OCI-LY1 (cell line): Measurements from ENCODE around the gene ACO2.

ENCODE experiments used
- H2AFZ ChIP-seq: fragments of 200-600 bp; sonication (generic), shearing (Covaris generic); 2 replicates; pipeline ENCODE4 v1.6.0; 2014; ENCODE audit warnings: antibody characterized with exemption, mild to moderate bottlenecking, low read length
- H3F3A ChIP-seq: fragments of 200-600 bp; sonication (generic), shearing (Covaris generic); 2 replicates; pipeline ENCODE4 v1.6.0; 2014; ENCODE audit warnings: mild to moderate bottlenecking, antibody characterized with exemption, low read length, moderate library complexity; ENCODE audit not compliant: insufficient read depth
- H3K27ac ChIP-seq: fragments of 200-600 bp; sonication (generic); 2 replicates; pipeline ENCODE4 v1.5.1; 2014; ENCODE audit warnings: low read length, mixed run types, mild to moderate bottlenecking, low read depth; ENCODE audit not compliant: poor library complexity, severe bottlenecking
- H3K27me3 ChIP-seq: fragments of 200-600 bp; sonication (generic); 2 replicates; pipeline ENCODE4 v1.6.0; 2014; ENCODE audit warnings: antibody characterized with exemption, mild to moderate bottlenecking, low read length, moderate library complexity; ENCODE audit not compliant: insufficient read depth
- H3K36me3 ChIP-seq: fragments of 200-600 bp; sonication (generic); 2 replicates; pipeline ENCODE4 v1.6.1; 2014; ENCODE audit warnings: mild to moderate bottlenecking, antibody characterized with exemption, low read length, moderate library complexity, mixed read lengths; ENCODE audit not compliant: insufficient read depth
- H3K4me1 ChIP-seq: fragments of 200-600 bp; sonication (generic); 2 replicates; pipeline ENCODE4 v1.5.1; 2014; ENCODE audit warnings: mild to moderate bottlenecking, low read length, moderate library complexity; ENCODE audit not compliant: insufficient read depth, severe bottlenecking
- H3K4me2 ChIP-seq: fragments of 200-600 bp; sonication (generic), shearing (Covaris generic); 2 replicates; pipeline ENCODE4 v1.6.1; 2014; ENCODE audit warnings: low read length
- H3K4me3 ChIP-seq: fragments of 200-600 bp; sonication (generic); 2 replicates; pipeline ENCODE4 v1.5.1; 2014; ENCODE audit warnings: low read length, low read depth, mild to moderate bottlenecking, mixed read lengths; ENCODE audit not compliant: poor library complexity, severe bottlenecking
- H3K79me2 ChIP-seq: fragments of 200-600 bp; shearing (Covaris generic); 2 replicates; pipeline ENCODE4 v1.6.1; 2016; ENCODE audit warnings: mixed run types, low read length, mixed read lengths; ENCODE audit not compliant: insufficient read depth
- H3K9ac ChIP-seq: fragments of 200-600 bp; sonication (generic), shearing (Covaris generic); 2 replicates; pipeline ENCODE4 v1.6.1; 2014; ENCODE audit warnings: mild to moderate bottlenecking, low read length, mixed read lengths
- H3K9me2 ChIP-seq: fragments of 200-600 bp; sonication (generic), shearing (Covaris generic); 2 replicates; pipeline ENCODE4 v1.6.1; 2014; ENCODE audit warnings: low read depth, mild to moderate bottlenecking, low read length, mixed read lengths
- H3K9me3 ChIP-seq: fragments of 200-600 bp; shearing (Covaris generic); 2 replicates; pipeline ENCODE4 v1.6.1; 2014; ENCODE audit warnings: low read length, mixed read lengths
- H4K20me1 ChIP-seq: fragments of 200-600 bp; sonication (generic), shearing (Covaris generic); 2 replicates; pipeline ENCODE4 v1.6.0; 2016; ENCODE audit warnings: mild to moderate bottlenecking, low read length; ENCODE audit not compliant: insufficient read depth
- EZH2 ChIP-seq: fragments of 200-600 bp; sonication (generic), shearing (Covaris generic); IDR thresholded peaks from 2 replicates; pipeline ENCODE4 v1.8.0; 2017; ENCODE audit warnings: borderline replicate concordance, mixed run types, mild to moderate bottlenecking, antibody characterized with exemption, low read length, moderate library complexity, mixed read lengths
- TF ChIP-seq, protein P1 (sequence below): fragments of 200-600 bp; sonication (generic), shearing (Covaris generic); IDR thresholded peaks from 2 replicates; pipeline ENCODE4 v1.5.1; 2017; ENCODE audit warnings: mild to moderate bottlenecking, antibody characterized with exemption, low read length, moderate library complexity, mixed read lengths

ACO2 gene

DNA sequence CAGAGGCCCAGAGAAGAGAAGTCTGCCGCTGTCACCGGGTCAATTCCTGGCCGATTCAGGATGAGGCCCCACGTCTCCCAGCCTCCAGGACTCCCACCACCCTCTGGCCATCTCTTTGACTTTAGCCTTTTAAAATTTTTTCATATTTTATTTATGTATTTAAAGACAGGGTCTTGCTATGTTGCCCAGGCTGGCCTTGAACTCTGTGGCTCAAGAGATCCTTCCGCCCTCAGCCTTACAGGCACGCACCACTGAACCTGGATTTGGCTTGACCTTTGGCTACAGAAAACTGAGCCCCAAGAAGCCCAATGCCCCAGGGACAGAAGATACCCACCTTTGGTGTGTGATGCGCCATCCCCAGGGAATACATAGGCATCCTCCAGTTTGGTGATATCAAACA lies 71.4 kb downstream of the ACO2 start:
- Histone ChIP-seq H3K4me3 (no peak overlapping the region), H3K4me2 (no peak overlapping the region)
- TF ChIP-seq, protein P1, sequence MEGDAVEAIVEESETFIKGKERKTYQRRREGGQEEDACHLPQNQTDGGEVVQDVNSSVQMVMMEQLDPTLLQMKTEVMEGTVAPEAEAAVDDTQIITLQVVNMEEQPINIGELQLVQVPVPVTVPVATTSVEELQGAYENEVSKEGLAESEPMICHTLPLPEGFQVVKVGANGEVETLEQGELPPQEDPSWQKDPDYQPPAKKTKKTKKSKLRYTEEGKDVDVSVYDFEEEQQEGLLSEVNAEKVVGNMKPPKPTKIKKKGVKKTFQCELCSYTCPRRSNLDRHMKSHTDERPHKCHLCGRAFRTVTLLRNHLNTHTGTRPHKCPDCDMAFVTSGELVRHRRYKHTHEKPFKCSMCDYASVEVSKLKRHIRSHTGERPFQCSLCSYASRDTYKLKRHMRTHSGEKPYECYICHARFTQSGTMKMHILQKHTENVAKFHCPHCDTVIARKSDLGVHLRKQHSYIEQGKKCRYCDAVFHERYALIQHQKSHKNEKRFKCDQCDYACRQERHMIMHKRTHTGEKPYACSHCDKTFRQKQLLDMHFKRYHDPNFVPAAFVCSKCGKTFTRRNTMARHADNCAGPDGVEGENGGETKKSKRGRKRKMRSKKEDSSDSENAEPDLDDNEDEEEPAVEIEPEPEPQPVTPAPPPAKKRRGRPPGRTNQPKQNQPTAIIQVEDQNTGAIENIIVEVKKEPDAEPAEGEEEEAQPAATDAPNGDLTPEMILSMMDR: no peak
- no peak for TF ChIP-seq EZH2

DNA sequence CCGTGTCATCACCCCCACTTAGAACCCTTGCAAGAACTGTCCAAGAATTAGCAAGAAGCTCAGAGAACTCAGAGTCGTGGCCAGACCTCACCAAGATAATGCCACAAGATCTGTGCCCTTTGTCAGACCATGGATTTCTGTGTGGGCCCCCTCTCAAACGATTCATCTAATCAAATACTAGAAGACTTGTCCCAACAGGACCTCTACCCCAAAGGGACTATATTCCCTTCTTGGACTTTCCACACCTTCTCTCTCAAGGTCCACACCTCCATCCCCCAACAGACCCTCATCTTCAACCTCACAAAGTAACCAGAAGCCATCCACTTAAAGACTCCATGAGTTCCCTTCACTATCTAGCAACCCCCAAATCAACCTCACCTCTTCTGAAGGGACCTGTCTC lies 72.6 kb downstream of the ACO2 start:
- Histone ChIP-seq H3K36me3 (peaks cover 30% of the 10 kb centered on the region), H3K4me3 (no peak overlapping the region), H3K27me3 (no peaks in the 10 kb centered on the region), H3F3A (no peaks in the 10 kb centered on the region), H3K79me2 (peaks cover 25% of the 10 kb centered on the region), H3K4me1 (peaks cover 38% of the 10 kb centered on the region), H4K20me1 (no peaks in the 10 kb centered on the region), H3K27ac (no peak overlapping the region), H3K9ac (no peak overlapping the region; the same call in 1 of the 2 replicates), H3K9me3 (no peaks in the 10 kb centered on the region), H3K4me2 (peak overlapping the region; percentile 63), H2AFZ (no peak overlapping the region), H3K9me2 (no peaks in the 10 kb centered on the region)
- TF ChIP-seq, protein P1: no peak
- no peak for TF ChIP-seq EZH2

More for the DNA sequence above, 71.4 kb downstream of the ACO2 start:
- H4K20me1 ChIP-seq: no peaks in the 10 kb centered on the region
- no peaks in the 10 kb centered on the region for H3K9me2 ChIP-seq
- H3K27me3 ChIP-seq: no peaks in the 10 kb centered on the region
- H3K79me2 ChIP-seq: peaks cover 25% of the 10 kb centered on the region
- H3K36me3 ChIP-seq: peaks cover 30% of the 10 kb centered on the region
- no peak overlapping the region for H3K9ac ChIP-seq
- H3K27ac ChIP-seq: no peak overlapping the region
- H3K9me3 ChIP-seq: no peaks in the 10 kb centered on the region
- H3K4me1 ChIP-seq: peaks cover 36% of the 10 kb centered on the region
- no peak overlapping the region for H2AFZ ChIP-seq
- no peaks in the 10 kb centered on the region for H3F3A ChIP-seq

DNA sequence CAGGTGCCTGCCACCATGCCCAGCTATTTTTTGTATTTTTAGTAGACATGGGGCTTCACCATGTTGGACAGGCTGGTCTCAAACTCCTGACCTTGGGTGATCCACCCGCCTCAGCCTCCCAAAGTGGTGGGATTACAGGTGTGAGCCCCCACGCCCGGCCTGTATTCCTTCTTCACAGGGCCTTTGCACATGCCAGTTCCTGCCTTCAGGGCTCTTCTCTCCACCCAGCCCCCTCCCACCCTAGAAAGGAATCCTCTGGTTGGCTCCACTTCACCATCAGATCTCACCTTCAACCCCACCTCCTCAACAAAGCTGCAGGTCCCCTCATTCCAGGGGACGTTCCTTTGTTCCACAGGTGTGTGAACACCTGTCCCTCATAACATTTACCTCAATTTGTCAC lies 73.3 kb downstream of the ACO2 start:
- no peak for TF ChIP-seq EZH2
- TF ChIP-seq, protein P1: no peak
- Histone ChIP-seq H3F3A (no peaks in the 10 kb centered on the region), H2AFZ (no peak overlapping the region), H3K9me2 (no peaks in the 10 kb centered on the region), H3K4me2 (peak overlapping the region; percentile 63), H3K36me3 (peaks cover 25% of the 10 kb centered on the region), H3K79me2 (peaks cover 25% of the 10 kb centered on the region), H4K20me1 (no peaks in the 10 kb centered on the region), H3K4me1 (peaks cover 38% of the 10 kb centered on the region), H3K9me3 (no peaks in the 10 kb centered on the region), H3K4me3 (peak overlapping the region; percentile 96), H3K27ac (no peak overlapping the region), H3K27me3 (no peaks in the 10 kb centered on the region), H3K9ac (no peak overlapping the region)
